HEK293T (cell line): ENCODE data around the gene LACC1.

ENCODE experiments used
- BHLHE40 ChIP-seq: fragments of 450-650 bp; IDR thresholded peaks from 2 replicates; pipeline ENCODE4 v1.6.1; 2016; ENCODE audit warnings: mild to moderate bottlenecking, moderate library complexity, borderline replicate concordance
- CTBP1 ChIP-seq: fragments of 450-650 bp; IDR thresholded peaks from 2 replicates; pipeline ENCODE4 v1.6.1; 2016; ENCODE audit warnings: borderline replicate concordance
- ELF4 ChIP-seq: fragments of 450-650 bp; IDR thresholded peaks from 2 replicates; pipeline ENCODE4 v1.6.1; 2017; ENCODE audit warnings: antibody characterized with exemption
- FOXA1 ChIP-seq: fragments of 450-650 bp; IDR thresholded peaks from 2 replicates; pipeline ENCODE4 v1.6.1; 2016; ENCODE audit warnings: mild to moderate bottlenecking
- FOXK2 ChIP-seq: fragments of 450-650 bp; IDR thresholded peaks from 2 replicates; pipeline ENCODE4 v1.6.1; 2016; ENCODE audit warnings: mild to moderate bottlenecking
- FOXM1 ChIP-seq: fragments of 450-650 bp; IDR thresholded peaks from 2 replicates; pipeline ENCODE4 v1.6.1; 2017; ENCODE audit warnings: mild to moderate bottlenecking, borderline replicate concordance
- HDGF ChIP-seq: fragments of 450-650 bp; IDR thresholded peaks from 2 replicates; pipeline ENCODE4 v1.6.1; 2017; ENCODE audit warnings: antibody characterized with exemption, borderline replicate concordance
- LEF1 ChIP-seq: fragments of 450-650 bp; IDR thresholded peaks from 2 replicates; pipeline ENCODE4 v1.6.1; 2017; ENCODE audit warnings: mild to moderate bottlenecking, borderline replicate concordance
- NFRKB ChIP-seq: fragments of 450-650 bp; IDR thresholded peaks from 2 replicates; pipeline ENCODE4 v1.6.1; 2016; ENCODE audit warnings: mild to moderate bottlenecking, moderate library complexity
- PKNOX1 ChIP-seq: fragments of 450-650 bp; IDR thresholded peaks from 2 replicates; pipeline ENCODE4 v1.6.1; 2016
- SP1 ChIP-seq: fragments of 450-650 bp; IDR thresholded peaks from 2 replicates; pipeline ENCODE4 v1.6.1; 2017
- SUZ12 ChIP-seq: fragments of 450-650 bp; IDR thresholded peaks from 2 replicates; pipeline ENCODE4 v1.6.1; 2016; ENCODE audit warnings: mild to moderate bottlenecking
- TARDBP ChIP-seq: fragments of 450-650 bp; IDR thresholded peaks from 2 replicates; pipeline ENCODE4 v1.6.1; 2016
- ZNF384 ChIP-seq: fragments of 450-650 bp; IDR thresholded peaks from 2 replicates; pipeline ENCODE4 v1.6.1; 2016

DNA sequence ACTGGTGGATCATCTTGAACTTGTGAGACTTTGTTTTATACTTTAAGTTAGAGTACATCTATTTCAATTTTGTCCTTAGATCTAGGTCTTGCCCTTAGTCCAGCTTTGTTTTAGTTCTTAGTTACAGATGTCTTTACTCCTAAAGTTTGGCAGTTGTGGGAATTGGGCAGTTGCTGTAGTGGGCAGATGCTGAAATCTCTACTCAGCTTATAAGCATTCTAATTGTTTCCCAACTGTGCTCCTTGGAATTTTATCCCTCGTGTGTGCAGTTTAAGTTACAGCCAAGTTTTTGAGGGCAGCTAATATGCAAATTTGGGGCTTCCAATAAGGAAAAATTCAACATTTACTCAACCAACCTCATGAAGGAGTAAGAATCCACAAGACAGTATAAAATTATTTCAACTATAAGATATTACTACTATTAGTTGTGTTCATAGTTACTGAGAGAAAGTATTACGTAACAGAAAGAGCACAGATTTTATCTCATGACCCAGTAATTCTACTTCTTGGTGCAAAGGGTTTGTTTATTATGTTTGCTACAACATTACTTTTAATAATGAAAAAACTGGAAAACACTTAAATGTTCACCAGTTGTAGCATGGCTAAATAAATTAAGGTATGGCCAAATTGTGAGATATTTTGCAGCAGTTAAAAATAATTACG lies 33.1 kb upstream of the LACC1 start:
- no peak for TF ChIP-seq SP1
- no peak for TF ChIP-seq FOXK2
- TF ChIP-seq FOXM1, result no peak
- TF ChIP-seq FOXA1, result no peak
- no peak for TF ChIP-seq CTBP1
- no peak for TF ChIP-seq TARDBP
- TF ChIP-seq BHLHE40, result no peak
- TF ChIP-seq SUZ12, result no peak
- TF ChIP-seq ZNF384, result no peak
- TF ChIP-seq PKNOX1, result no peak
- no peak for TF ChIP-seq NFRKB
- TF ChIP-seq HDGF, result no peak
- no peak for TF ChIP-seq ELF4
- no peak for TF ChIP-seq LEF1
